Fibroblast of peridontal ligament (primary cell): ENCODE data around the gene PAIP2.
"Not testable (repeated sequence)": the region's sequence is repeated elsewhere in the genome, so short reads cannot be mapped to it uniquely, and the experiment has no call there.

ENCODE experiments used
- DNase-seq: peaks from one replicate; pipeline ENCODE4 v3.0.0-alpha.2; 2010; ENCODE audit errors: extremely low read depth

Gene PAIP2, protein sequence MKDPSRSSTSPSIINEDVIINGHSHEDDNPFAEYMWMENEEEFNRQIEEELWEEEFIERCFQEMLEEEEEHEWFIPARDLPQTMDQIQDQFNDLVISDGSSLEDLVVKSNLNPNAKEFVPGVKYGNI

DNA sequence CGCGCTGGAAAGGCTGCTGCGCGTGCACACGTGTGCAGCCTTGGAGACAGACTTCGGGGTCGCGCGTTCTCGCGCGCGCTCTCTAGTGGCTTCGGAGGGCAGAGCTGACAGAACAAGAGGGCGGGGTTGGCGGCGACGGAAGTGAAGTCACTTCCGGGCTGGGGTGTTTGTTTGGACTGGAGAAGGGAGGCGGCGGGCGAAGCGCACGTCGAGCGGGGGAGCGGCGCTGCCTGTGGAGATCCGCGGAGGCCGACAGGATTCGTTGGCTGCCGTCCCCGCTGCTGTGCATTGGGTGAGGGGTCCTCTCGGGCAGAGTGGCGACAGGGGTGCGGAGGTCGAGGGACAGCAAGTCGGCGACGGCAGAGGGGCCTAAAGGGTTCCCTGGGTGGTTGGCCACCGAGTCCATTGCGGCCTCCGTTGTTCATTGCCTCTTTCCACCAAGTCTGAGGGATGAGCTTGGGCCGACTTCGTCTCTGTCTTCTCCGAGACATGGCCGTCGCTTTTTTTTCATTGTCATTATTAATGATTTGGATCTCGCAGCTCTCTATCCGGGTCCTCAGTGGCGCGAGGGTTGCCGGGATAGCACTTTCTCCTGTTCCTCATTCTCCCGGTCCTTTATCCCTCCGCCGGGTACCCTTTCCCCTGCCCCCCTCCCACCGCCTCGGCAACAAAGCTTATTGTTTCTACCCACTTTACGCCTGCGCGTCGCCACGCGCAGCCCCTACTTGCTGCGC lies at the start of gene PAIP2:
PAIP2 (plus strand) TSS at position 166 of the 734 bp plus-strand sequence. CDS start 21,931 bp downstream, outside the sequence.
- DNase-seq, result peak; percentile 96

DNA sequence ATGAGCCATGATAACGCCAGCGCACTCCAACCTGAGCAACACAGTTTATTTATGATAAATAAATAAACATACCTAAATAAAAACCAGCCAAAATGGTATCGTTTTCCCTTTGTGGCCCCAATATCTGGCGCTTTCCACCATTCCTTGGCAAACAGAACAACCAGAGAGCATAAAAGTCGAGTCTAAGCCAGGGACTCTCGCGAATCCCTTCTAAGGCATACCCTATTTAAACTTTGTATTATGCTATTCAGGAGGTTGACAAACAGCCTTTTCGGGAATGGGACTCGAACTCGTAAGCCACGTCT lies 48.5 kb upstream of the PAIP2 start:
- DNase-seq, result no peak

- peak; percentile 94 for DNase-seq
Observed at GRCh38 chr5:139293507-139294373, 47.9 kb upstream of the PAIP2 start, which contains the start of gene MATR3. Gene MATR3 (plus strand): TSS chr5:139293740. CDS start chr5:139307416, 13,676 bp downstream.

DNA sequence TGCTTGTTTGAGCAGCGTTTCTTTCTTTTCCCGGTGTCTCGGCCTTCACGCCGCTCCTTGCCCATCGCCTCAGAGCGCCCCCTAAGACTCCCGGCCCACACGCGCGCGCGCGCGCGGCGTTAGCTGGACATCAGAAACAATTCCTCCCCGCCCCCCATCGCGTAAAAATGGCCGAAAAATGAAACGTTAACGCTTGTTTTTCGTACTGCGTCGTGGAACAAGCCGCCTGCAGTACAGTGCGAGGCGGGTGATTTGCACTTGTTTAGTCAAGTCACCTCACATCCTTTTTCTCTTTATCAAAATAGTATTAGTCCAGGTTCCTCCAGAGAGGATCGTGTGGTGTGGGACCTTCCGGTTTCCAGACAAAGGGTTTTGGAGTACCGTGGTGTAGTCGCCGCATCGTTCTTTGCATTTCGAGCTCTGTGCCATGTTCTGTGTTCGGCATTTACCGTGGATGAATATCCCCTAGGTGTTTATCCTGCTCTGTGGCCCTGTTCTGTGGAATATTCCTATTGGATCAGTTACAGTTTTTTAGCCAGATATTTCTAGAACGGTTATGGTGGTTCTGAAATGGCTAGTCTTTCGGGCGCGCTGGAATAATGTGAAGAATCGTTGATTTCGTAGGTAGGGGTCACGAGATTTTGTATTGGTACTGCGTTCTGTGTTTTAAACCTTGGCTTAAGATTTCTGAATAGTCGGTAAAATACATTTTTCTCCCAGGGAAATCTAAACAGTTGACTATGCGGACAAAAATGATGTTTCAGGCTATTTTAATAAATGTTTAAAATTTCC lies 47.1 kb upstream of the PAIP2 start:
- DNase-seq, result peak; percentile 82

DNA sequence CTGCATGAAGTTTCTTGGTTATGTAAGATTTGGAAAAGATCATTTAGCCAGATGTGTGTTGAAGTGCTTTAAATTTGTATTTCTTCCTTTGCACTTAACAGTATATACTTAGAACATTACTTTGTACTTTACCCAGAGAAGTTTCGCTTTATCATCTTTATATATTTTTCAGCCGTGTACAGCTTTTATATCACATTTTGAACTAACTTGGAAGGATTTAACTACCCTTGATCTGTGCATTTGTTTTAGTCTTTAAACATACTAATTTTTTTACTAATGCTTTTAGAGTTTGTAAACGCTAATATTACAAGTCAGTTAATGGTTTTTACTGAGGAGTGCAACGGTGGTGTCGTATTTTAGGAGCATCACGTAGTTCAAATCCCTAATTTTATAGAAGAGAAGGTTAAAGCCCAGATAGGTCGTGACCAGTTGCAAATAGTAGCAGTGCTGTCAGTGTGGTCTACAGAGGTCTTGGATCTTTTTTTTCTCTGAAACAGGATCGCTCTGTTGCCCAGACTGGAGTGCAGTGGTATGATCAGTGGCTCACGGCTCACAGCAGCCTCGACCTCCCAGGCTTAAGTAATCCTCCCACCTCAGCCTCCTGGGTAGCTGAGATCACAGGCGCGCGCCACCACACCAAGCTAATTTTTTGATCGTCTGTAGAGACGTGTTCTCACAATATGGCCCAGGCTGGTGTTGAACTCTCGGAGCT lies 46.2 kb upstream of the PAIP2 start:
- peak; percentile 29 for DNase-seq

DNA sequence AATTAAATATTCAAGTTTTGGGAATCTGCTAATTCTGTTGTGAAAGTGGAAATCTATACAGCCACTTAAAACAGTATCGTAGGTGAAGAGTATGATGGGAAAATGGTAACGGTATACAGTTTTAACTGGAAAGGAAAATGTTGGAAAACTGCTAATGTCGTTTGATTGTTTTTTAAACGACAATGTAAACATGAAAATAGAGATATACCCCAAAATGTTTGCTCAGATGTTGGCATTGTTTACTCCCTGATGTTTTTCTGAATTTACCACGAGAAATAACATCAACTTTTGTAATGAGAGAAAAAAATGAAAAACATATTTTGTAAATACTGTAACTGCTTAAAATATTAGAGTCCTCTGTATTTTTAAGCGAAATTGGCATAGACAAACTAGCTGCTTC lies 45.5 kb upstream of the PAIP2 start:
- DNase-seq, result no peak

GRCh38 chr5:139296862-139297326 lies 44.8 kb upstream of the PAIP2 start:
- DNase-seq, result no peak

GRCh38 chr5:139297439-139298133 lies 44.1 kb upstream of the PAIP2 start:
- no peak for DNase-seq

GRCh38 chr5:139298242-139298641 lies 43.4 kb upstream of the PAIP2 start:
- no peak for DNase-seq

GRCh38 chr5:139299486-139299885 lies 42.2 kb upstream of the PAIP2 start:
- no peak for DNase-seq

DNA sequence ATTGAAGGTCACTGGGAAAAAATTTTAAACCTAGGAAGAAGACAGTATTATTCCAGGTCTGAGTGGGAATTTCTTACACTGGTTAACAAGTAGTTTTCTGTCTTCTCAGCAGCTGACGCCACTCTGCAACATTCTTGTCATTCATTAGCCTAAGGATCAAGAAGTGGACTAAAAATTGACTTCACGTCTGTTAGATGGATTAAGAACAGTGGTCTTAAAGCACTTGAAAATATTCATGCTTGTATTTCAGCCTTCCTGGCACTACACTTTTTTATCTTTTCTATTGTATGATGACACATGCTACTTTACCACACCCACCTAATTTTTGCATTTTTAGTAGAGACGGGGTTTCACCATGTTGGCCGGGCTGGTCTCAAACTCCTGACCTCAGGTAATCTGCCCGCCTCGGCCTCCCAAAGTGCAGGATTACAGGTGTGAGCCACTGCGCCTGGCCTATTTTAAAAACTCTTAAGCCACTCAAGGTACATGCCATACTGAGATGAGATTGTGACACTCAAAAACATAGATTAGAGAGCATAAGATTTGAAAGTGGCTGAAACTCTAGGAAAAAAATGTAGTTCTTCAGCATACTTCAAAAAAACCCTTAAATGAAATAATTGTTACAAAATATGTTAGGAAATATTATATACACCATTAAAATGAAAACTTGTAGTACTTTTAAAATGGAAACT lies 39.7 kb upstream of the PAIP2 start:
- DNase-seq, result no peak

GRCh38 chr5:139304391-139305324 lies 37.0 kb upstream of the PAIP2 start:
- DNase-seq, result no peak

GRCh38 chr5:139306197-139306596 lies 35.5 kb upstream of the PAIP2 start:
- DNase-seq, result no peak

DNA sequence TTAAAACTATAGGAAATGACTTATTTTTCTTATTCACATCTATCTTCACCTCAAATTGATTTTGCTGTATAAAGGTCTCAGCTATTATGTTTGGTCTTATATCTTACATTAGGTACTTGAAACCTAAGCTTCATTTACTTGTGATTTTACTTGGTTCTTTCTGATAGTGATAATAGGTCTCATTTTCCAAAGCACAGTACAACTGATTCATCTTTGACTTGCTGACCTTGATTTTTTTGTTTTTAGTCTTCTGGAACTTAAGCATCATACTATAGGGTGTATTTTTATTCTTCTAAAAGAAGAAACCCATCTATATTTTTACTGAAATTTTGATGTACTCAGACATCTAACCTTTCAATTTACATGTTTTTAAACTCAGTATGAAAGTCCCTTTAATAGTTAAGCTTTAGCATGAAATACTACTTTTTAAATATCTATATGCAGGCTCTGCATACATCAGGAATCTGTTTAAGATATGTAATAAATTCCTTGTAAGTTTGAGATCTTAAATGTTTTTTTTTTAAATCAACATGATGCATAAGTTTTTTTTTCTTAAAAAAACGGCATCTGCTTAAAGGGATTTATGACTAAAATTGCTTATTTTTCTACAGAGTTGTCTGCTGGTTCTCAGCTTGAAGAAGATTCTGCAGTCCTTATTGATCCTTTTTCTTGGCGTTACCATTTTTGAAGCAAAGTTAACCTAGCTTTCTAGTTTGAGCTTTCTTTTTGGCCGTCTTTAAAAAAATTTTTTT lies 34.9 kb upstream of the PAIP2 start:
- no peak for DNase-seq

DNA sequence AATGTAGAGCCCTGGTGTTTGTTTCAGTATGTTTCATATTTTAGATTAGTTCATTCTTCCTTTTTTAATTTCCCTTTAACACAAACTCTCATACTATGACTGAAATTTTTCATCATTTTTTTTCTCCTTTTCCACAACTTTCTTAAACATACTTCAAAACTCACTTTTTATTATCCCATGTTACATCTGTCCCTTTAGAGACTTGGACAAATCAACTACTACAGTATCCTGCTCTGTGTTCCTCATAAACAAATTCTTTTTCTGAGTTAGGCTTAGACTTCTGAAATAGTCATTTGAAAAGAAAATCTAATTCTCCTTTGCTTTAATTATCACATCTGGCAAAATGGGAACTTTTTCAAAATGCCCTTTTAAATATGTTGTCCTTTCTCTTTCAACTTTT lies 32.9 kb upstream of the PAIP2 start:
- no peak for DNase-seq

DNA sequence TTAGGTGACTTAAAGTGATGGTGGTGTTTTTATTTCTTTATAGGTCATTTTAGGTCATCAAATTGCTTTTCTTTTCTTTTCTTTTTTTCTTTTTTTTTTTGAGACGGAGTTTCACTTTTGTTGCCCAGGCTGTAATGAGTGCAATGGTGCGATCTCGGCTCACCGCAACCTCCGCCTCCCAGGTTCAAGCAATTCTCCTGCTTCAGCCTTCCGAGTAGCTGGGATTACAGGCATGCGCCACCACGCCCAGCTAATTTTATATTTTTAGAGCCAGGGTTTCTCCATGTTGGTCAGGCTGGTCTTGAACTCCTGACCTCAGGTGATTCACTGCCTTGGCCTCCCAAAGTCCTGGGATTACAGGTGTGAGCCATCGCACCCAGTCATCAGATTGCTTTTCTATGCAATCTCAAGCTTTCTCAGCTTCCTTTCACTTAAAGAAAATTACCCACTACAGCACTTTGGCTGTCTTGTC lies 30.9 kb upstream of the PAIP2 start:
- DNase-seq, result not testable (repeated sequence)

GRCh38 chr5:139312075-139312474 lies 29.6 kb upstream of the PAIP2 start:
- no peak for DNase-seq

GRCh38 chr5:139314276-139314675 lies 27.4 kb upstream of the PAIP2 start:
- DNase-seq, result no peak
